Measurements from ENCODE around the gene GJD3.

- TF ChIP-seq CTCF (IDR thresholded peaks at IDR 0.05) (no peak), POLR2A (IDR thresholded peaks at IDR 0.05) (no peak)
Measured at GRCh38 chr17:40340327-40340726, 24.2 kb downstream of the GJD3 start.
